ENCODE results near the gene ABCC1. TPM values are rescaled to one million over a fixed set of nuclear protein-coding genes. Genes with fewer than 3 reads are reported as not detected.

ABCC1 gene
- total RNA-seq, 1 donor from 2014 or later = 49.8 TPM

GRCh38 chr16:16010194-16010593, 60.8 kb downstream of the ABCC1 start:
- no peak for DNase-seq
- CTCF ChIA-PET = no interaction called here
- Mint-ChIP-seq H3K9me3 (no peaks in the 10 kb centered on the region), H3K4me1 (peaks cover 40% of the 10 kb centered on the region), H3K36me3 (ENCODE audit: low read depth) (peaks cover 52% of the 10 kb centered on the region), H3K4me3 (no peak overlapping the region), H3K27ac (no peak overlapping the region), H3K27me3 (no peaks in the 10 kb centered on the region)
- no peak for TF ChIP-seq CTCF (IDR thresholded peaks at IDR 0.05)
- POLR2A ChIA-PET = interaction anchor here (3.8 kb wide), 1 partner anchor 122 kb away, joined by 37 read pairs; the partner anchor contains the start of gene CEP20
- no peak for ATAC-seq (ENCODE audit: low read depth)
- intact Hi-C loops (cut with micrococcal nuclease) = no loop called here

- POLR2A ChIA-PET = no interaction called here
- H3K4me1 Mint-ChIP-seq = peaks cover 29% of the 10 kb centered on the region
- H3K9me3 Mint-ChIP-seq = no peaks in the 10 kb centered on the region
- no peak overlapping the region for H3K27ac Mint-ChIP-seq
- H3K27me3 Mint-ChIP-seq = no peaks in the 10 kb centered on the region
- intact Hi-C loops (cut with micrococcal nuclease) = no loop called here
- no peak for ATAC-seq (ENCODE audit: low read depth)
- no peak for TF ChIP-seq CTCF (IDR thresholded peaks at IDR 0.05)
- peaks cover 66% of the 10 kb centered on the region for H3K36me3 Mint-ChIP-seq (ENCODE audit: low read depth)
- CTCF ChIA-PET = no interaction called here
- DNase-seq = no peak
- H3K4me3 Mint-ChIP-seq = no peak overlapping the region
Observed at GRCh38 chr16:16012144-16012543, 62.7 kb downstream of the ABCC1 start.

- Mint-ChIP-seq H3K36me3 (ENCODE audit: low read depth) (peaks cover 80% of the 10 kb centered on the region), H3K4me1 (peaks cover 16% of the 10 kb centered on the region), H3K27me3 (no peaks in the 10 kb centered on the region), H3K4me3 (no peak overlapping the region), H3K27ac (no peak overlapping the region), H3K9me3 (no peaks in the 10 kb centered on the region)
- DNase-seq = no peak
- ChIA-PET POLR2A (interaction anchor here (0.6 kb wide), 1 partner anchor 123 kb away, joined by 3 read pairs; no protein-coding TSS in a partner anchor), CTCF (no interaction called here)
- TF ChIP-seq CTCF (IDR thresholded peaks at IDR 0.05) = no peak
- no peak for ATAC-seq (ENCODE audit: low read depth)
- intact Hi-C loops (cut with micrococcal nuclease) = no loop called here
Observed at GRCh38 chr16:16013812-16014211, 64.4 kb downstream of the ABCC1 start.

- Mint-ChIP-seq H3K27ac (peak overlapping the region; percentile 12), H3K27me3 (no peaks in the 10 kb centered on the region), H3K4me3 (no peak overlapping the region), H3K4me1 (peaks cover 9% of the 10 kb centered on the region), H3K9me3 (no peaks in the 10 kb centered on the region), H3K36me3 (ENCODE audit: low read depth) (peaks cover 83% of the 10 kb centered on the region)
- no peak for TF ChIP-seq CTCF (IDR thresholded peaks at IDR 0.05)
- POLR2A ChIA-PET = no interaction called here
- DNase-seq (no peak), ATAC-seq (ENCODE audit: low read depth) (no peak)
- CTCF ChIA-PET = no interaction called here
- intact Hi-C loops (cut with micrococcal nuclease) = no loop called here
Observed at GRCh38 chr16:16014329-16015224, 65.2 kb downstream of the ABCC1 start.

- Mint-ChIP-seq H3K27ac (peak overlapping the region; percentile 42), H3K36me3 (ENCODE audit: low read depth) (peaks cover 84% of the 10 kb centered on the region), H3K4me3 (no peak overlapping the region), H3K9me3 (no peaks in the 10 kb centered on the region), H3K27me3 (no peaks in the 10 kb centered on the region), H3K4me1 (peaks cover 10% of the 10 kb centered on the region)
- ChIA-PET POLR2A (no interaction called here), CTCF (no interaction called here)
- DNase-seq (no peak), ATAC-seq (ENCODE audit: low read depth) (peak; percentile 42)
- no peak for TF ChIP-seq CTCF (IDR thresholded peaks at IDR 0.05)
- intact Hi-C loops (cut with micrococcal nuclease) = no loop called here
Observed at GRCh38 chr16:16015849-16016248, 66.4 kb downstream of the ABCC1 start.

Measured in activated B cell treated with CpG ODN at 0.5 μM for 24 hours (primary cell).